WTC11 (cell line): Measurements from ENCODE around the gene PPCDC. TPM values are rescaled to one million over a fixed set of nuclear protein-coding genes. Genes with fewer than 3 reads are reported as not detected.

Source experiments
- ATAC-seq: fragments of 200-7000 bp; cut with Tn5 transposase; 2 replicates; pipeline ENCODE4 v1.10.0; 2021; ENCODE audit warnings: mild to moderate bottlenecking, moderate library complexity
- CTCF ChIA-PET: fragments of 300-600 bp; sonication (Branson Sonifier 250); formaldehyde crosslinking; loops from one replicate; lab custom pipeline; 2021; ENCODE audit warnings: antibody characterized with exemption; lab: Charles Lee
- POLR2A ChIA-PET: fragments of 350-600 bp; sonication (Branson Sonifier 250); formaldehyde crosslinking; loops from one replicate; lab custom pipeline; 2021; ENCODE audit warnings: antibody characterized with exemption; lab: Charles Lee
- DNase-seq: peaks from one replicate; pipeline ENCODE4 v3.0.0; 2021; ENCODE audit warnings: low spot score
- H3K27ac Mint-ChIP-seq: 2 replicates; pipeline ENCODE4 v1.8.0; 2021; ENCODE audit warnings: mixed read lengths
- H3K27me3 Mint-ChIP-seq: 2 replicates; pipeline ENCODE4 v1.8.0; 2021; ENCODE audit warnings: low read depth, mild to moderate bottlenecking, moderate library complexity, mixed read lengths
- H3K36me3 Mint-ChIP-seq: 2 replicates; pipeline ENCODE4 v1.8.0; 2021; ENCODE audit warnings: mixed read lengths
- H3K4me1 Mint-ChIP-seq: 2 replicates; pipeline ENCODE4 v1.8.0; 2022; ENCODE audit warnings: mixed read lengths
- H3K4me3 Mint-ChIP-seq: 2 replicates; pipeline ENCODE4 v1.8.0; 2021; ENCODE audit warnings: mild to moderate bottlenecking, moderate library complexity, mixed read lengths
- H3K9me3 Mint-ChIP-seq: 2 replicates; pipeline ENCODE4 v1.8.0; 2021; ENCODE audit warnings: mixed read lengths
- ARID4B ChIP-seq: sonication (generic); formaldehyde crosslinking; IDR thresholded peaks from 2 replicates; pipeline ENCODE4 v1.8.0; 2023; ENCODE audit warnings: missing genetic modification reagents, mild to moderate bottlenecking, borderline replicate concordance
- ATF1 ChIP-seq: sonication (generic); formaldehyde crosslinking; IDR thresholded peaks from 2 replicates; pipeline ENCODE4 v1.8.1; 2023; ENCODE audit warnings: mild to moderate bottlenecking, moderate library complexity, missing genetic modification reagents
- CREM ChIP-seq: sonication (generic); formaldehyde crosslinking; IDR thresholded peaks from 2 replicates; pipeline ENCODE4 v1.8.1; 2022; ENCODE audit warnings: mild to moderate bottlenecking, missing genetic modification reagents, moderate library complexity
- EMX1 ChIP-seq: fragments of 250-450 bp; sonication (Bioruptor Pico); IDR thresholded peaks from 2 replicates; pipeline ENCODE4 v1.8.0; 2021; ENCODE audit warnings: mild to moderate bottlenecking
- FOXK1 ChIP-seq: sonication (generic); formaldehyde crosslinking; IDR thresholded peaks from 2 replicates; pipeline ENCODE4 v1.8.0; 2022; ENCODE audit warnings: mild to moderate bottlenecking, moderate library complexity, missing genetic modification reagents
- GRHL2 ChIP-seq: fragments of 250-450 bp; sonication (Bioruptor Pico); IDR thresholded peaks from 2 replicates; pipeline ENCODE4 v1.8.0; 2022; ENCODE audit warnings: mild to moderate bottlenecking, moderate library complexity; ENCODE audit not compliant: insufficient replicate concordance, severe bottlenecking
- HMGA2 ChIP-seq: fragments of 250-450 bp; sonication (Bioruptor Pico); IDR thresholded peaks from 2 replicates; pipeline ENCODE4 v1.4.0; 2021; ENCODE audit warnings: mild to moderate bottlenecking, moderate library complexity
- MLX ChIP-seq: sonication (generic); formaldehyde crosslinking; IDR thresholded peaks from 2 replicates; pipeline ENCODE4 v1.8.1; 2023; ENCODE audit warnings: mild to moderate bottlenecking, missing genetic modification reagents, moderate library complexity
- NFE2L1 ChIP-seq: sonication (generic); formaldehyde crosslinking; IDR thresholded peaks from 2 replicates; pipeline ENCODE4 v1.8.1; 2023; ENCODE audit warnings: missing genetic modification reagents
- NFYB ChIP-seq: sonication (generic); formaldehyde crosslinking; conservative IDR thresholded peaks from 2 replicates; pipeline ENCODE4 v1.8.0; 2022; ENCODE audit warnings: low read depth, missing genetic modification reagents
- OVOL2 ChIP-seq: fragments of 250-450 bp; sonication (Bioruptor Pico); IDR thresholded peaks from 2 replicates; pipeline ENCODE4 v1.9.0; 2021; ENCODE audit warnings: mild to moderate bottlenecking, borderline replicate concordance
- PRRX2 ChIP-seq: fragments of 250-450 bp; sonication (Bioruptor Pico); IDR thresholded peaks from 2 replicates; pipeline ENCODE4 v1.8.0; 2021; ENCODE audit warnings: mild to moderate bottlenecking
- RORB ChIP-seq: fragments of 250-450 bp; sonication (Bioruptor Pico); IDR thresholded peaks from 2 replicates; pipeline ENCODE4 v1.9.0; 2021; ENCODE audit warnings: mild to moderate bottlenecking
- TEAD1 ChIP-seq: sonication (generic); formaldehyde crosslinking; IDR thresholded peaks from 2 replicates; pipeline ENCODE4 v1.8.0; 2022; ENCODE audit warnings: mild to moderate bottlenecking, missing genetic modification reagents
- ZNF138 ChIP-seq: sonication (generic); formaldehyde crosslinking; conservative IDR thresholded peaks from 2 replicates; pipeline ENCODE4 v1.8.1; 2022; ENCODE audit warnings: mild to moderate bottlenecking, moderate library complexity, missing genetic modification reagents
- ZNF232 ChIP-seq: sonication (generic); formaldehyde crosslinking; IDR thresholded peaks from 2 replicates; pipeline ENCODE4 v1.8.0; 2022; ENCODE audit warnings: mild to moderate bottlenecking, missing genetic modification reagents
- ZNF317 ChIP-seq: sonication (generic); formaldehyde crosslinking; IDR thresholded peaks from 2 replicates; pipeline ENCODE4 v1.8.1; 2023; ENCODE audit warnings: low read depth, mild to moderate bottlenecking, moderate library complexity, missing genetic modification reagents, borderline replicate concordance
- ZNF416 ChIP-seq: fragments of 250-450 bp; sonication (Bioruptor Pico); IDR thresholded peaks from 2 replicates; pipeline ENCODE4 v1.9.0; 2021; ENCODE audit warnings: mild to moderate bottlenecking, inconsistent platforms
- total RNA-seq: library from RNA; stranded (reverse); gene quantifications from 3 replicates; pipeline ENCODE4 v1.2.3, GENCODE V29; 2021
- TF ChIP-seq, protein P1 (sequence below): fragments of 250-450 bp; sonication (Bioruptor Pico); IDR thresholded peaks from 2 replicates; pipeline ENCODE4 v1.9.0; 2021; ENCODE audit warnings: mild to moderate bottlenecking, borderline replicate concordance
- TF ChIP-seq, protein P2 (sequence below): fragments of 250-450 bp; sonication (Bioruptor Pico); IDR thresholded peaks from 2 replicates; pipeline ENCODE4 v1.9.0; 2021; ENCODE audit warnings: mild to moderate bottlenecking
- TF ChIP-seq, protein P3 (sequence below): sonication (generic); formaldehyde crosslinking; IDR thresholded peaks from 2 replicates; pipeline ENCODE4 v1.8.1; 2023; ENCODE audit warnings: mild to moderate bottlenecking, missing genetic modification reagents

Gene PPCDC
- total RNA-seq, 1 experiment from 2014 or later = 30.1 TPM

DNA sequence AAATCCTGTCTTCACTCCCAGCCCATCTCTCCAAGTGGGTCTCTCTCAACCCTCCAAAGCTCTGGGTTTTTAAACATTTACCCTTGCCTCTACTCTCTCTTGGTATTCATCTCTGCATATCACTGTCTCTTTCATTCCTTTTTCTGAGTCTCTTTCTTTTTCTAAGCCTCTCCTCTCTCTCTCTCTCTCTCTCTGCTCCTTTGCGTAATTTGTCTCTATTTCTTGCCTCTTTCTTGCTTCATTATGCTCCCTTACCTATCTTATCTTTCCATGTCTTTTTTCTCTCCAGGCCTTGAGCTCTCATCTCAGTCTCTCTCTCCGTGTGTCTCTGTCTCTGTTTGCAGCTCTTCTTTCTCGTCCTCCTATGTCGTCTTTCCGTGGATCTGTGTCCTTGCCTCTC is 28.7 kb upstream of the PPCDC start:
- ChIA-PET CTCF (interaction anchor here (0.6 to 2.7 kb wide), 21 partner anchors 13 to 359 kb away, joined by 3 to 17 read pairs (median 5); partner anchors contain the start of genes C15orf39, CSK, PPCDC and RPP25), POLR2A (interaction anchor here (0.7 to 1.4 kb wide), 7 partner anchors 29 to 206 kb away, joined by 3 to 14 read pairs (median 4); partner anchors contain the start of genes PPCDC and RPP25)
- peaks cover 14% of the 10 kb centered on the region for H3K36me3 Mint-ChIP-seq
- H3K27me3 Mint-ChIP-seq = peaks cover 22% of the 10 kb centered on the region
- H3K27ac Mint-ChIP-seq = no peak overlapping the region
- H3K4me1 Mint-ChIP-seq = peaks cover 20% of the 10 kb centered on the region
- peak overlapping the region; percentile 79 for H3K4me3 Mint-ChIP-seq
- ATAC-seq = no peak
- TF ChIP-seq OVOL2 (CRISPR knock-in tag) (no peak), FOXK1 (CRISPR knock-in tag) (no peak), ZNF416 (CRISPR knock-in tag) (no peak), ZNF317 (CRISPR knock-in tag) (no peak), NFE2L1 (CRISPR knock-in tag) (no peak)
- TF ChIP-seq, protein P1, sequence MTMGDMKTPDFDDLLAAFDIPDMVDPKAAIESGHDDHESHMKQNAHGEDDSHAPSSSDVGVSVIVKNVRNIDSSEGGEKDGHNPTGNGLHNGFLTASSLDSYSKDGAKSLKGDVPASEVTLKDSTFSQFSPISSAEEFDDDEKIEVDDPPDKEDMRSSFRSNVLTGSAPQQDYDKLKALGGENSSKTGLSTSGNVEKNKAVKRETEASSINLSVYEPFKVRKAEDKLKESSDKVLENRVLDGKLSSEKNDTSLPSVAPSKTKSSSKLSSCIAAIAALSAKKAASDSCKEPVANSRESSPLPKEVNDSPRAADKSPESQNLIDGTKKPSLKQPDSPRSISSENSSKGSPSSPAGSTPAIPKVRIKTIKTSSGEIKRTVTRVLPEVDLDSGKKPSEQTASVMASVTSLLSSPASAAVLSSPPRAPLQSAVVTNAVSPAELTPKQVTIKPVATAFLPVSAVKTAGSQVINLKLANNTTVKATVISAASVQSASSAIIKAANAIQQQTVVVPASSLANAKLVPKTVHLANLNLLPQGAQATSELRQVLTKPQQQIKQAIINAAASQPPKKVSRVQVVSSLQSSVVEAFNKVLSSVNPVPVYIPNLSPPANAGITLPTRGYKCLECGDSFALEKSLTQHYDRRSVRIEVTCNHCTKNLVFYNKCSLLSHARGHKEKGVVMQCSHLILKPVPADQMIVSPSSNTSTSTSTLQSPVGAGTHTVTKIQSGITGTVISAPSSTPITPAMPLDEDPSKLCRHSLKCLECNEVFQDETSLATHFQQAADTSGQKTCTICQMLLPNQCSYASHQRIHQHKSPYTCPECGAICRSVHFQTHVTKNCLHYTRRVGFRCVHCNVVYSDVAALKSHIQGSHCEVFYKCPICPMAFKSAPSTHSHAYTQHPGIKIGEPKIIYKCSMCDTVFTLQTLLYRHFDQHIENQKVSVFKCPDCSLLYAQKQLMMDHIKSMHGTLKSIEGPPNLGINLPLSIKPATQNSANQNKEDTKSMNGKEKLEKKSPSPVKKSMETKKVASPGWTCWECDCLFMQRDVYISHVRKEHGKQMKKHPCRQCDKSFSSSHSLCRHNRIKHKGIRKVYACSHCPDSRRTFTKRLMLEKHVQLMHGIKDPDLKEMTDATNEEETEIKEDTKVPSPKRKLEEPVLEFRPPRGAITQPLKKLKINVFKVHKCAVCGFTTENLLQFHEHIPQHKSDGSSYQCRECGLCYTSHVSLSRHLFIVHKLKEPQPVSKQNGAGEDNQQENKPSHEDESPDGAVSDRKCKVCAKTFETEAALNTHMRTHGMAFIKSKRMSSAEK = no peak
- DNase-seq = no peak
- no peaks in the 10 kb centered on the region for H3K9me3 Mint-ChIP-seq

DNA sequence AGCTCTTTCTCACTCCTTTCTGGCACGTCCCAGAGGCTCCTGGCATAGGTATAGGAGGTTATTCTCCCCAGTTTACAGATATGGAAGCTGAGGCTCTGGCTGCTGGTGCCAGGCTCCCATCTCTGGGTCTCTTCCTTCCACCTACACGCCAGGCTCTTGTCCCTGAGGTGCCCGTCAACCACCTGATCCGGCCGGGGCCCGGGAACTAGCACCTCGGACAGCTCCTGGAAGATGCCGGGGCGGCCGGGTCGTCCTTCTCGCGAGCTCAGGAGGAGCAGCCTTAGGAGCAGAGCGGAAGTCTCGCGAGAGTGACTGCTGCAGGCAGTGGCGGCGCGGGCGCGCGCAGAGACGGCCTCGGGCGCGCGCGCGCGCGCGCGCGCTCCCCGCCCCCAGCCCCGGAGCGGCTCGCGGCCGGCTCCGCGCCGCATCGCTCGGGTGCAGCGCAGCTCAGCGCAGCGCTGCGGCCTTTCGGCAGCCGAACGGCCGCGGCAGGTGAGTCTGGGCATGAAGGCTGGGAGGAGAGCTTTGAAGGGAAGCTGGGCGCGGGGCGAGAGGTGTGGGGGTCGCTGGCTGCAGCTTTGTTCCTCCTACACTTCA is 28.1 kb upstream of the PPCDC start, which contains the start of gene SCAMP5:
TSS of gene SCAMP5 (plus strand) at position 382 of the 597 bp plus-strand sequence. CDS start 16,277 bp downstream, outside the sequence.
- POLR2A ChIA-PET = interaction anchor here (0.7 to 1.4 kb wide), 8 partner anchors 21 to 206 kb away, joined by 3 to 14 read pairs (median 4); partner anchors contain the start of genes PPCDC and RPP25
- peaks cover 20% of the 10 kb centered on the region for H3K4me1 Mint-ChIP-seq
- CTCF ChIA-PET = interaction anchor here (0.6 to 2.7 kb wide), 23 partner anchors 12 to 373 kb away, joined by 3 to 17 read pairs (median 4); partner anchors contain the start of genes C15orf39, CSK, PPCDC and RPP25
- DNase-seq (peak; percentile 99), ATAC-seq (peak; percentile 88)
- no peaks in the 10 kb centered on the region for H3K9me3 Mint-ChIP-seq
- H3K27ac Mint-ChIP-seq = no peak within 1 kb of the TSS
- peaks cover 14% of the 10 kb centered on the region for H3K36me3 Mint-ChIP-seq
- peak within 1 kb of the TSS; percentile 79 for H3K4me3 Mint-ChIP-seq
- H3K27me3 Mint-ChIP-seq = peaks cover 22% of the 10 kb centered on the region
- TF ChIP-seq CREM (CRISPR knock-in tag) (peak; percentile 68; the same call in 1 of the 2 replicates), ARID4B (peak; percentile 91), HMGA2 (CRISPR knock-in tag) (no peak), FOXK1 (CRISPR knock-in tag) (peak; percentile 54; the same call in 1 of the 2 replicates), EMX1 (CRISPR knock-in tag) (no peak), NFYB (CRISPR knock-in tag) (peak; percentile 38; the same call in 1 of the 2 replicates), TEAD1 (peak; percentile 94), ZNF232 (CRISPR knock-in tag) (peak; percentile 68; the same call in 1 of the 2 replicates), PRRX2 (CRISPR knock-in tag) (no peak), MLX (CRISPR knock-in tag) (no peak), ATF1 (CRISPR knock-in tag) (no peak), GRHL2 (CRISPR knock-in tag) (no peak), RORB (CRISPR knock-in tag) (no peak), ZNF138 (no peak)
- TF ChIP-seq, protein P2, sequence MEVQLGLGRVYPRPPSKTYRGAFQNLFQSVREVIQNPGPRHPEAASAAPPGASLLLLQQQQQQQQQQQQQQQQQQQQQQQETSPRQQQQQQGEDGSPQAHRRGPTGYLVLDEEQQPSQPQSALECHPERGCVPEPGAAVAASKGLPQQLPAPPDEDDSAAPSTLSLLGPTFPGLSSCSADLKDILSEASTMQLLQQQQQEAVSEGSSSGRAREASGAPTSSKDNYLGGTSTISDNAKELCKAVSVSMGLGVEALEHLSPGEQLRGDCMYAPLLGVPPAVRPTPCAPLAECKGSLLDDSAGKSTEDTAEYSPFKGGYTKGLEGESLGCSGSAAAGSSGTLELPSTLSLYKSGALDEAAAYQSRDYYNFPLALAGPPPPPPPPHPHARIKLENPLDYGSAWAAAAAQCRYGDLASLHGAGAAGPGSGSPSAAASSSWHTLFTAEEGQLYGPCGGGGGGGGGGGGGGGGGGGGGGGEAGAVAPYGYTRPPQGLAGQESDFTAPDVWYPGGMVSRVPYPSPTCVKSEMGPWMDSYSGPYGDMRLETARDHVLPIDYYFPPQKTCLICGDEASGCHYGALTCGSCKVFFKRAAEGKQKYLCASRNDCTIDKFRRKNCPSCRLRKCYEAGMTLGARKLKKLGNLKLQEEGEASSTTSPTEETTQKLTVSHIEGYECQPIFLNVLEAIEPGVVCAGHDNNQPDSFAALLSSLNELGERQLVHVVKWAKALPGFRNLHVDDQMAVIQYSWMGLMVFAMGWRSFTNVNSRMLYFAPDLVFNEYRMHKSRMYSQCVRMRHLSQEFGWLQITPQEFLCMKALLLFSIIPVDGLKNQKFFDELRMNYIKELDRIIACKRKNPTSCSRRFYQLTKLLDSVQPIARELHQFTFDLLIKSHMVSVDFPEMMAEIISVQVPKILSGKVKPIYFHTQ (CRISPR knock-in tag) = no peak
- TF ChIP-seq, protein P3, sequence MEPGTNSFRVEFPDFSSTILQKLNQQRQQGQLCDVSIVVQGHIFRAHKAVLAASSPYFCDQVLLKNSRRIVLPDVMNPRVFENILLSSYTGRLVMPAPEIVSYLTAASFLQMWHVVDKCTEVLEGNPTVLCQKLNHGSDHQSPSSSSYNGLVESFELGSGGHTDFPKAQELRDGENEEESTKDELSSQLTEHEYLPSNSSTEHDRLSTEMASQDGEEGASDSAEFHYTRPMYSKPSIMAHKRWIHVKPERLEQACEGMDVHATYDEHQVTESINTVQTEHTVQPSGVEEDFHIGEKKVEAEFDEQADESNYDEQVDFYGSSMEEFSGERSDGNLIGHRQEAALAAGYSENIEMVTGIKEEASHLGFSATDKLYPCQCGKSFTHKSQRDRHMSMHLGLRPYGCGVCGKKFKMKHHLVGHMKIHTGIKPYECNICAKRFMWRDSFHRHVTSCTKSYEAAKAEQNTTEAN (CRISPR knock-in tag) = peak; percentile 50; the same call in 1 of the 2 replicates
